Brain microvascular endothelial cell (primary cell): ENCODE data around the gene KNDC1.

ENCODE experiments used
- DNase-seq: peaks from one replicate; pipeline ENCODE4 v3.0.0-alpha.2; 2020
- H3K27ac ChIP-seq: fragments of 250-450 bp; sonication (Bioruptor Pico); 2 replicates; pipeline ENCODE4 v1.5.1; 2020; ENCODE audit warnings: mild to moderate bottlenecking, moderate library complexity
- H3K27me3 ChIP-seq: fragments of 250-450 bp; sonication (Bioruptor Pico); replicated peaks from 2 replicates; pipeline ENCODE4 v1.5.1; 2020; ENCODE audit warnings: mild to moderate bottlenecking
- H3K36me3 ChIP-seq: fragments of 250-450 bp; sonication (Bioruptor Pico); replicated peaks from 2 replicates; pipeline ENCODE4 v1.5.1; 2020; ENCODE audit warnings: mild to moderate bottlenecking
- H3K4me3 ChIP-seq: 2 replicates; pipeline ENCODE4 v1.5.1; 2011; ENCODE audit warnings: low read depth, mild to moderate bottlenecking, control low read depth, low read length, moderate library complexity
- in situ Hi-C: cut with HindIII; loops from 2 replicates; pipeline ENCODE4 v1.10.0; 2017; ENCODE audit warnings: low sequenced_read_pairs, low pct_ligation_motif_present
- TF ChIP-seq, protein P1 (sequence below): IDR thresholded peaks from 2 replicates; pipeline ENCODE4 v1.5.1; 2011; ENCODE audit warnings: low read depth, mild to moderate bottlenecking, moderate library complexity, low read length, control low read depth, inconsistent platforms; ENCODE audit errors: missing control alignments

The KNDC1 gene

DNA sequence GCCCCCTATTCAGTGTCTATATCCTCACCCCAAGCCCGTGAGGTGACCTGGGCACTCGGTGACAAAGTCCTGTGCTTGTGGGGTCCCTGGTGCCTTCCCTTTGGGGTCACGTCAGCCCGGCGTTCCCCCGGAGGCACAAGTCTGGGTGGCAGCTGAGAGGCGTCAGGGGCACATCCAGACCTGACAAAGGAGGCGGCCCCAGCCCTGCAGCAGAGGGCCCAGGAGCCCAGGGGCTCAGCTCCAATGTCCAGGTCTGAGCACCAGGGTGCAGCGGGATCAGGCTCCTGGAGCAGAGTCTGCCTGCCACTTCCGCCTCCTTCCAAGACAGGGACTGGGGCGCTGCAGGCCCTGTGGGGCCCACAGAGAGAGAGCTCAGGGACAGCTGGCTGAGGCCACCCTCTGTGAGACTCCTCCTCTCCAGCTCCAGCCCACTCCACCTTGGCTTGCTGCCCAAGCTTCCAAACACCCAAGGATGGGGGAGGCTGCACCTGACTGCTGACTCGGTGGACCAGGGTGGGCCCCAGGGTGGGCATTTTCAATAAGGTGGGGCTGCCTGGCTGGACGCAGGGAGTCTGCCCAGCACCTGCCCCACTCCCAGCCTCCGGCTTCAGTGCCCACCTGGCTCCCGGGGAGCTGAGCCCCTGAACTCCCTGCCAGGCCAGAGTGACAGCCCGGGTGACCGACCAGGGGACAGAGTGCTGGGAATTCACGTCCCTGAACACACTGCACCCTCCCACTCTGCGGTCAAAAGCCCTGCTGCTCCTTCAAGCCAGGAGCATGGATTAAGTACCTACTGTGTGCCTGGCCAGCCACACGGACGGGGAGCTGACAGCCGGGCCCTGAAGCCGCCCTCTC, 1.0 kb upstream of the KNDC1 start:
- TF ChIP-seq, protein P1, sequence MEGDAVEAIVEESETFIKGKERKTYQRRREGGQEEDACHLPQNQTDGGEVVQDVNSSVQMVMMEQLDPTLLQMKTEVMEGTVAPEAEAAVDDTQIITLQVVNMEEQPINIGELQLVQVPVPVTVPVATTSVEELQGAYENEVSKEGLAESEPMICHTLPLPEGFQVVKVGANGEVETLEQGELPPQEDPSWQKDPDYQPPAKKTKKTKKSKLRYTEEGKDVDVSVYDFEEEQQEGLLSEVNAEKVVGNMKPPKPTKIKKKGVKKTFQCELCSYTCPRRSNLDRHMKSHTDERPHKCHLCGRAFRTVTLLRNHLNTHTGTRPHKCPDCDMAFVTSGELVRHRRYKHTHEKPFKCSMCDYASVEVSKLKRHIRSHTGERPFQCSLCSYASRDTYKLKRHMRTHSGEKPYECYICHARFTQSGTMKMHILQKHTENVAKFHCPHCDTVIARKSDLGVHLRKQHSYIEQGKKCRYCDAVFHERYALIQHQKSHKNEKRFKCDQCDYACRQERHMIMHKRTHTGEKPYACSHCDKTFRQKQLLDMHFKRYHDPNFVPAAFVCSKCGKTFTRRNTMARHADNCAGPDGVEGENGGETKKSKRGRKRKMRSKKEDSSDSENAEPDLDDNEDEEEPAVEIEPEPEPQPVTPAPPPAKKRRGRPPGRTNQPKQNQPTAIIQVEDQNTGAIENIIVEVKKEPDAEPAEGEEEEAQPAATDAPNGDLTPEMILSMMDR, result no peak
- DNase-seq, result no peak
- Histone ChIP-seq H3K4me3 (no peak overlapping the region), H3K27me3 (peaks cover 25% of the 10 kb centered on the region), H3K36me3 (no peaks in the 10 kb centered on the region), H3K27ac (no peak overlapping the region)
- in situ Hi-C loops, result no loop called here

DNA sequence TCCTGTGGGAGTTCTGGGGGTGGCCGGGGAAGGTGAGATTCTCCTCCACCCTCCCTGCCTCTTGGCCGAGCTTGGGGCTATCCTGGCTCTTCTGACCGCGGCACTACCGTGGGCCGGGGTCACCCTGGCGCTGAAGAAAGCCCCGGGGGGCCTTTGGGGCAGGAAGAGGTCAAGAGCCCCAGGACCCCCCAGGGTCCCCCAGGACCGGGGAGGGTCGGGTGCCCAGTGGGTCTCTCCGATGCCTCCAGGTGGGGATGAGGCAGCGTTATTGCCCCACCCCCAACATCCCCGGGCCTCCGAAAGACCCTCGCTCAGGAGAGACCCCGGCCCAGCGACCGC, 439 bp upstream of the KNDC1 start:
- Histone ChIP-seq H3K4me3 (no peak overlapping the region), H3K27me3 (peaks cover 25% of the 10 kb centered on the region), H3K36me3 (no peaks in the 10 kb centered on the region), H3K27ac (no peak overlapping the region)
- DNase-seq, result no peak
- TF ChIP-seq, protein P1, result no peak
- in situ Hi-C loops, result no loop called here

DNA sequence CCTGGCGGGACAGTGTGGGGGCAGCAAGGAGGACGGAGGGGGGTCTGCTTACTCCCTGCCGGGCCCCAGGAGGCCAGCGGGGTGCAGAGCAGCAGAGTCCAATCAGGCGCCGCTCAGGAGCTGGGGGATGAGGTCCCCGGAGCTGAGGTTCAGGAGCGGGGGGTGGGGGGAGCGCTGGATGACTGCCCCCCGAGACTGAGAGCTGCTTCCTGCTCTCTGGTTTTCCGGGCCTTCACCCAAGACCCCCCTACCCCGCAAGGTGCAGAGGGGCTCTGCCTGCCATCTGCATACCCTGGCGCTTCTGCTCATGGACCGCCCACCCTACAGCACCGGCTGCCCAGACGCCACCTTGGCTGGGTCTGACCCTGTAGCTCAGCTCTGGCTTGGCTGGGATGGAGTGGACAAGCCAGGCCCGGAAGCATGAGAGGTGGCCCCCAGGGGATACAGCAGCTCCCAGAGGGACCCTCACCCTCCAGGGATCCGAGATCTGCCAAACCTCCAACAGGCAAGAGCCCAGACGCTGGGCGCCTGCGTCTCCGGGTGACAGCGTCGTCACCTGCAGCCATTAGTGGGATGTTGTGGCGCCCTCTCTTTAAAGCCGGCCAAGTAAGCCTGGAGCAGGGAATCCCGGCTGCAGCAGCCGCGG, 930 bp downstream of the KNDC1 start:
- H3K36me3 ChIP-seq, result no peaks in the 10 kb centered on the region
- TF ChIP-seq, protein P1, result no peak
- H3K27ac ChIP-seq, result no peak overlapping the region
- no peak for DNase-seq
- in situ Hi-C loops, result no loop called here
- H3K4me3 ChIP-seq, result peak overlapping the region; percentile 20
- peaks cover 25% of the 10 kb centered on the region for H3K27me3 ChIP-seq

DNA sequence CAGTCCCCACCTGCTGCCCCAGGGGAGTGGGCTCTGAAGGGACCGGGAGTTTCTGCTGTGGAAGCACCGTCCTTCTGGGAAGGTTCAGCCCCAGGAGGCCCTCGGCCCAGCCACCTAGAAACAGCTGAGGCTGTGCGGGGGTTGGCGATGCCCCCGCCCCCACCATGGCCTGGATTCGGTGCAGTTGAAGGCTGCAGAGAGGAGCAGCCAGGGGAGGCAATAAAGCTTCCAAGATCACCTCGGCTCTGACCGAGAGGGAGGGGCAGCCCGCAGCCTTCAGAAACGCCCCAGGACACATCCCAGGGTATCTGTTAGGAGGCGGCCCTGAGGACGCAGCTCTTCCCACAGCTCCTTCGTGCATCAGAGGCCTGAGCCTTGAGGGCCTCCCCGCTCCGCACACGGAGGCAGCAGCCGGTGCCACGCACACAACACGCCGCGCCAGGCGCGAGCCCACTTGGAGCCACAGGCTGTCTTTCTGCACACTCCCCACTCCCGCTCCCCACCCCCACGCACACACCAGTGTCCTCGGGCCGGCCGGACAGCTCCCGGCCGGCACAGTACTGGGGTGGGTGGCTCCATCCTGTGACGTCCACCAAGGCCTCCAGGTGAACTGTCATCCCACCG, 1.6 kb downstream of the KNDC1 start:
- no peak overlapping the region for H3K27ac ChIP-seq
- no peak for DNase-seq
- no peak overlapping the region for H3K4me3 ChIP-seq
- in situ Hi-C loops, result no loop called here
- TF ChIP-seq, protein P1, result no peak
- H3K27me3 ChIP-seq, result peaks cover 25% of the 10 kb centered on the region
- no peaks in the 10 kb centered on the region for H3K36me3 ChIP-seq

DNA sequence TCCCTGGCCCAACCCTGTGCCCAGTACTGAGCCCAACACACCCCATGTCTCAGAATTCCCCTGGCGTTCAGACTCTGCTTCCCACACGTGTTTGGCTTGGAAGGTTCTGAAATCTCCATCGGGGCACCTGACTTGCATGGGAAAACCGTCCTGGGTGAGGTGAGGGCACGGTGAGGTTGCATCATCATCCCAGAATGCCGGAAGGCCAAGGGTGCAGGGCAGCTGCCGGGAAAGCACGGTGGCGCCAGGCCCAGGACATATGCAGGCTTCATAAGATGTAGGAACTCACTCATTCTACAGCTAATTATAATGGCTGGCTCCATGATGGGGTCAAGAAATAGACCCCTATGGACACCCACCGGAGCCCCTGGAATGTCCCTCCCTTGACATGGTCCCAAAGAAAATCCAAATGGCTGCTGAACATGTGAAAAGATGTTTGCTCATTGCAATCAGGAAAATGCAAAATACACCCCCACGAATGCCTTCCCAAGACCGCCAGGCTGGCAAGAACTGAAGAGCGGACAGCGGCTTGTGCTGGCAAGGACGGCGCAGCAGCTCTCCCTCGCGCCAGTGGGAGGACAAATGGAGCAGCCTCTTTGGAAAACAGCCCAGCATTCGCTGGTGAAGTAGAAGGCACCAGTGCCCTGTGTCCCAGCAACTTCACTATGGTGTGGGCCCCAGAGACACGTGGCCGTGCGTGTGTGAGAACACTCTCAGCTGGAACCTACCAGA, 2.3 kb downstream of the KNDC1 start:
- Histone ChIP-seq H3K36me3 (no peaks in the 10 kb centered on the region), H3K27ac (no peak overlapping the region), H3K27me3 (peaks cover 25% of the 10 kb centered on the region), H3K4me3 (no peak overlapping the region)
- in situ Hi-C loops, result no loop called here
- TF ChIP-seq, protein P1, result no peak
- DNase-seq, result no peak
